IMR-90 (cell line): ENCODE results near the gene PAM. TPM values are rescaled to one million over a fixed set of nuclear protein-coding genes. Genes with fewer than 3 reads are reported as not detected.

Experiments
- ATAC-seq: fragments of 200-7000 bp; cut with Tn5 transposase; 2 replicates; pipeline ENCODE4 v1.9.1; 2020; ENCODE audit warnings: low read depth, mild to moderate bottlenecking, moderate library complexity
- BruUV-seq: library from RNA; stranded (reverse); fragments of 400-500 nt; replicated peaks from 2 replicates; lab custom pipeline; 2021; lab: Mats Ljungman, UMichigan
- CTCF ChIA-PET: fragments of 300-600 bp; formaldehyde crosslinking; extraction: SDS; loops from one replicate; lab custom pipeline; 2021; ENCODE audit warnings: antibody characterized with exemption; lab: Yijun Ruan, JAX
- POLR2A ChIA-PET: fragments of 300-600 bp; sonication (Branson Sonifier 250); formaldehyde crosslinking; loops from one replicate; lab custom pipeline; 2022; ENCODE audit warnings: antibody characterized with exemption; ENCODE audit not compliant: unreplicated experiment; lab: Charles Lee
- DNase-seq: peaks from one replicate; pipeline ENCODE4 v3.0.0; 2013
- H2AFZ ChIP-seq: replicated peaks from 2 replicates; pipeline ENCODE3; 2013; ENCODE audit warnings: low read length, mild to moderate bottlenecking; ENCODE audit not compliant: poor library complexity
- H2AK5ac ChIP-seq: 2 replicates; pipeline ENCODE4 v1.6.1; 2013; ENCODE audit warnings: low read depth, low read length, inconsistent platforms
- H2AK9ac ChIP-seq: replicated peaks from 2 replicates; pipeline ENCODE3; 2013; ENCODE audit warnings: mild to moderate bottlenecking, low read depth, low read length, moderate library complexity; ENCODE audit not compliant: poor library complexity
- H2BK120ac ChIP-seq: 2 replicates; pipeline ENCODE4 v1.6.1; 2013; ENCODE audit warnings: low read depth, low read length, inconsistent platforms
- H2BK15ac ChIP-seq: 3 replicates; pipeline ENCODE4 v1.6.1; 2013; ENCODE audit warnings: low read depth, low read length, inconsistent platforms
- H2BK20ac ChIP-seq: 2 replicates; pipeline ENCODE4 v1.6.1; 2013; ENCODE audit warnings: low read depth, mild to moderate bottlenecking, inconsistent platforms, low read length, moderate library complexity
- H2BK5ac ChIP-seq: 2 replicates; pipeline ENCODE4 v1.6.1; 2013; ENCODE audit warnings: mild to moderate bottlenecking, low read depth, low read length, inconsistent platforms; ENCODE audit not compliant: poor library complexity, severe bottlenecking
- H3K14ac ChIP-seq: replicated peaks from 2 replicates; pipeline ENCODE4 v1.6.1; 2013; ENCODE audit warnings: low read depth, low read length, inconsistent platforms
- H3K18ac ChIP-seq: 2 replicates; pipeline ENCODE4 v1.6.1; 2013; ENCODE audit warnings: low read depth, low read length, control low read depth
- H3K23ac ChIP-seq: 2 replicates; pipeline ENCODE4 v1.6.1; 2013; ENCODE audit warnings: low read depth, low read length, inconsistent platforms
- H3K27ac ChIP-seq: 2 replicates; pipeline ENCODE4 v1.5.1; 2013; ENCODE audit warnings: mild to moderate bottlenecking, control low read depth, low read length; ENCODE audit not compliant: insufficient read depth
- H3K27me3 ChIP-seq: 2 replicates; pipeline ENCODE4 v1.6.1; 2013; ENCODE audit warnings: low read length; ENCODE audit not compliant: control insufficient read depth, insufficient read depth
- H3K36me3 ChIP-seq: 2 replicates; pipeline ENCODE4 v1.6.1; 2013; ENCODE audit warnings: low read length, mixed read lengths; ENCODE audit not compliant: control insufficient read depth, insufficient read depth
- H3K4ac ChIP-seq: 2 replicates; pipeline ENCODE4 v1.6.1; 2013; ENCODE audit warnings: low read depth, low read length, inconsistent platforms
- H3K4me1 ChIP-seq: 2 replicates; pipeline ENCODE4 v1.6.1; 2013; ENCODE audit warnings: low read length, mixed read lengths; ENCODE audit not compliant: control insufficient read depth, insufficient read depth
- H3K4me2 ChIP-seq: 2 replicates; pipeline ENCODE4 v1.6.1; 2013; ENCODE audit warnings: low read depth, mild to moderate bottlenecking, control low read depth, low read length, moderate library complexity
- H3K4me3 ChIP-seq: 2 replicates; pipeline ENCODE4 v1.5.1; 2013; ENCODE audit warnings: low read depth, mild to moderate bottlenecking, control low read depth, low read length, moderate library complexity; ENCODE audit not compliant: insufficient read depth
- H3K56ac ChIP-seq: 2 replicates; pipeline ENCODE4 v1.6.1; 2013; ENCODE audit warnings: low read length, inconsistent platforms; ENCODE audit not compliant: insufficient read depth; ENCODE audit errors: extremely low read depth
- H3K79me1 ChIP-seq, 2 experiments: 2 replicates each; pipeline ENCODE4 v1.6.1; 2013; ENCODE audit warnings: low read length in 2 of 2, inconsistent platforms in 1 of 2, low read depth in 1 of 2
- H3K9ac ChIP-seq: 2 replicates; pipeline ENCODE4 v1.6.1; 2013; ENCODE audit warnings: low read depth, low read length, control low read depth
- H3K9me1 ChIP-seq: 2 replicates; pipeline ENCODE4 v1.6.1; 2013; ENCODE audit warnings: low read length, inconsistent platforms; ENCODE audit not compliant: insufficient read depth
- H3K9me3 ChIP-seq: 2 replicates; pipeline ENCODE4 v1.6.1; 2013; ENCODE audit warnings: low read length; ENCODE audit not compliant: control insufficient read depth, insufficient read depth
- H4K20me1 ChIP-seq: 2 replicates; pipeline ENCODE4 v1.6.1; 2013; ENCODE audit warnings: low read length, inconsistent platforms; ENCODE audit not compliant: insufficient read depth
- H4K5ac ChIP-seq: 2 replicates; pipeline ENCODE4 v1.6.1; 2013; ENCODE audit warnings: mild to moderate bottlenecking, low read depth, low read length, control low read depth
- H4K8ac ChIP-seq, 2 experiments: 2 replicates each; pipeline ENCODE4 v1.6.1; 2013; ENCODE audit warnings: low read depth in 2 of 2, low read length in 2 of 2, control low read depth in 1 of 2, inconsistent platforms in 1 of 2
- H4K91ac ChIP-seq: 2 replicates; pipeline ENCODE4 v1.6.1; 2013; ENCODE audit warnings: low read depth, low read length, inconsistent platforms; ENCODE audit not compliant: insufficient read depth
- CHD1 ChIP-seq: IDR thresholded peaks from 2 replicates; pipeline ENCODE4 v1.6.1; 2012; ENCODE audit warnings: low read depth, low read length, improper control_type of control experiment
- NFE2L2 ChIP-seq: fragments of 150-350 bp; IDR thresholded peaks from 2 replicates; pipeline ENCODE4 v1.6.1; 2016; ENCODE audit warnings: low read depth, mild to moderate bottlenecking, low read length
- dilution Hi-C: fragments of 300-500 bp; cut with HindIII; formaldehyde crosslinking; loops from one replicate; pipeline ENCODE4 v1.14.3; 2018; ENCODE audit warnings: low sequenced_read_pairs; ENCODE audit not compliant: unreplicated experiment
- in situ Hi-C: fragments of 300-500 bp; cut with MboI; formaldehyde crosslinking; loops from 3 replicates; pipeline ENCODE4 v1.14.3; 2019; ENCODE audit warnings: low sequenced_read_pairs, inconsistent platforms, mixed read lengths
- intact Hi-C: fragments of 100-400 bp; cut with micrococcal nuclease; formaldehyde crosslinking; loops from 2 replicates; pipeline ENCODE4 v1.10.0; 2022
- polyA plus RNA-seq, 3 experiments: library from polyadenylated mRNA; depleted of rRNA; stranded (reverse); fragments of >200 nt; gene quantifications; 2 replicates each; pipeline ENCODE4 v1.2.3, GENCODE V29; 2012; ENCODE audit warnings: low replicate concordance in 1 of 3
- total RNA-seq: library from RNA; depleted of rRNA; stranded (reverse); fragments of >200 nt; gene quantifications from 2 replicates; pipeline ENCODE4 v1.2.3, GENCODE V29; 2012
- TF ChIP-seq, protein P1 (sequence below): conservative IDR thresholded peaks from 2 replicates; pipeline ENCODE4 v1.5.1; 2012; ENCODE audit warnings: mild to moderate bottlenecking, low read depth, low read length, improper control_type of control experiment
- TF ChIP-seq, protein P2 (sequence below): fragments of 150-350 bp; IDR thresholded peaks from 2 replicates; pipeline ENCODE4 v1.6.1; 2016; ENCODE audit warnings: low read depth, mild to moderate bottlenecking, low read length, moderate library complexity, borderline replicate concordance

The PAM gene
- total and polyA plus RNA-seq, 2 of the 4 experiments (the other 2 are of a cell fraction): 115 to 179 TPM

- CTCF ChIA-PET: interaction anchor here (0.6 to 1.4 kb wide), 5 partner anchors 11 to 38 kb away, joined by 3 to 4 read pairs (median 3); no protein-coding TSS in a partner anchor
- Histone ChIP-seq H2AFZ (no peak overlapping the region), H4K91ac (no peak overlapping the region), H4K20me1 (no peaks in the 10 kb centered on the region), H2AK9ac (no peak overlapping the region), H3K14ac (no peak overlapping the region), H3K9me3 (no peaks in the 10 kb centered on the region), H3K79me1 (no peaks in the 10 kb centered on the region), H2BK15ac (no peak overlapping the region), H4K8ac (no peak overlapping the region), H3K36me3 (peaks cover 12% of the 10 kb centered on the region), H3K4me2 (no peak overlapping the region), H3K9ac (no peak overlapping the region), H2AK5ac (no peak overlapping the region), H3K27ac (no peak overlapping the region), H3K56ac (no peak overlapping the region), H3K4me3 (no peak overlapping the region), H3K9me1 (no peaks in the 10 kb centered on the region), H3K4me1 (no peaks in the 10 kb centered on the region), H3K23ac (no peak overlapping the region), H3K4ac (no peak overlapping the region), H2BK5ac (no peak overlapping the region), H2BK120ac (no peak overlapping the region), H3K18ac (no peak overlapping the region), H4K5ac (no peak overlapping the region), H2BK20ac (no peak overlapping the region), H3K27me3 (no peaks in the 10 kb centered on the region)
- dilution Hi-C loops: no loop called here
- TF ChIP-seq, protein P1, sequence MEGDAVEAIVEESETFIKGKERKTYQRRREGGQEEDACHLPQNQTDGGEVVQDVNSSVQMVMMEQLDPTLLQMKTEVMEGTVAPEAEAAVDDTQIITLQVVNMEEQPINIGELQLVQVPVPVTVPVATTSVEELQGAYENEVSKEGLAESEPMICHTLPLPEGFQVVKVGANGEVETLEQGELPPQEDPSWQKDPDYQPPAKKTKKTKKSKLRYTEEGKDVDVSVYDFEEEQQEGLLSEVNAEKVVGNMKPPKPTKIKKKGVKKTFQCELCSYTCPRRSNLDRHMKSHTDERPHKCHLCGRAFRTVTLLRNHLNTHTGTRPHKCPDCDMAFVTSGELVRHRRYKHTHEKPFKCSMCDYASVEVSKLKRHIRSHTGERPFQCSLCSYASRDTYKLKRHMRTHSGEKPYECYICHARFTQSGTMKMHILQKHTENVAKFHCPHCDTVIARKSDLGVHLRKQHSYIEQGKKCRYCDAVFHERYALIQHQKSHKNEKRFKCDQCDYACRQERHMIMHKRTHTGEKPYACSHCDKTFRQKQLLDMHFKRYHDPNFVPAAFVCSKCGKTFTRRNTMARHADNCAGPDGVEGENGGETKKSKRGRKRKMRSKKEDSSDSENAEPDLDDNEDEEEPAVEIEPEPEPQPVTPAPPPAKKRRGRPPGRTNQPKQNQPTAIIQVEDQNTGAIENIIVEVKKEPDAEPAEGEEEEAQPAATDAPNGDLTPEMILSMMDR: peak; percentile 41
- TF ChIP-seq, protein P2, sequence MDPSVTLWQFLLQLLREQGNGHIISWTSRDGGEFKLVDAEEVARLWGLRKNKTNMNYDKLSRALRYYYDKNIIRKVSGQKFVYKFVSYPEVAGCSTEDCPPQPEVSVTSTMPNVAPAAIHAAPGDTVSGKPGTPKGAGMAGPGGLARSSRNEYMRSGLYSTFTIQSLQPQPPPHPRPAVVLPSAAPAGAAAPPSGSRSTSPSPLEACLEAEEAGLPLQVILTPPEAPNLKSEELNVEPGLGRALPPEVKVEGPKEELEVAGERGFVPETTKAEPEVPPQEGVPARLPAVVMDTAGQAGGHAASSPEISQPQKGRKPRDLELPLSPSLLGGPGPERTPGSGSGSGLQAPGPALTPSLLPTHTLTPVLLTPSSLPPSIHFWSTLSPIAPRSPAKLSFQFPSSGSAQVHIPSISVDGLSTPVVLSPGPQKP: no peak
- TF ChIP-seq NFE2L2 (no peak), CHD1 (no peak)
- no TSS peak for BruUV-seq
- POLR2A ChIA-PET: no interaction called here
- ATAC-seq: peak; percentile 48
- in situ Hi-C loops: loop anchor here (10.0 kb wide), 1 partner anchor 347 kb away; no protein-coding TSS in a partner anchor
- DNase-seq: no peak
- intact Hi-C loops: no loop called here
Measured at GRCh38 chr5:103031607-103032006, 276.5 kb downstream of the PAM start.
